IMR-90 (cell line): ENCODE measurements around the gene DMP1. TPM values are rescaled to one million over a fixed set of nuclear protein-coding genes. Genes with fewer than 3 reads are reported as not detected.

Experiments used
- ATAC-seq: fragments of 200-7000 bp; cut with Tn5 transposase; 2 replicates; pipeline ENCODE4 v1.9.1; 2020; ENCODE audit warnings: low read depth, mild to moderate bottlenecking, moderate library complexity
- BruUV-seq: library from RNA; stranded (reverse); fragments of 400-500 nt; replicated peaks from 2 replicates; lab custom pipeline; 2021; lab: Mats Ljungman, UMichigan
- CTCF ChIA-PET: fragments of 300-600 bp; formaldehyde crosslinking; extraction: SDS; loops from one replicate; lab custom pipeline; 2021; ENCODE audit warnings: antibody characterized with exemption; lab: Yijun Ruan, JAX
- POLR2A ChIA-PET: fragments of 300-600 bp; sonication (Branson Sonifier 250); formaldehyde crosslinking; loops from one replicate; lab custom pipeline; 2022; ENCODE audit warnings: antibody characterized with exemption; ENCODE audit not compliant: unreplicated experiment; lab: Charles Lee
- DNase-seq: peaks from one replicate; pipeline ENCODE4 v3.0.0; 2013
- H2AFZ ChIP-seq: replicated peaks from 2 replicates; pipeline ENCODE3; 2013; ENCODE audit warnings: low read length, mild to moderate bottlenecking; ENCODE audit not compliant: poor library complexity
- H2AK5ac ChIP-seq: 2 replicates; pipeline ENCODE4 v1.6.1; 2013; ENCODE audit warnings: low read depth, low read length, inconsistent platforms
- H2AK9ac ChIP-seq: replicated peaks from 2 replicates; pipeline ENCODE3; 2013; ENCODE audit warnings: mild to moderate bottlenecking, low read depth, low read length, moderate library complexity; ENCODE audit not compliant: poor library complexity
- H2BK120ac ChIP-seq: 2 replicates; pipeline ENCODE4 v1.6.1; 2013; ENCODE audit warnings: low read depth, low read length, inconsistent platforms
- H2BK15ac ChIP-seq: 3 replicates; pipeline ENCODE4 v1.6.1; 2013; ENCODE audit warnings: low read depth, low read length, inconsistent platforms
- H2BK20ac ChIP-seq: 2 replicates; pipeline ENCODE4 v1.6.1; 2013; ENCODE audit warnings: low read depth, mild to moderate bottlenecking, inconsistent platforms, low read length, moderate library complexity
- H2BK5ac ChIP-seq: 2 replicates; pipeline ENCODE4 v1.6.1; 2013; ENCODE audit warnings: mild to moderate bottlenecking, low read depth, low read length, inconsistent platforms; ENCODE audit not compliant: poor library complexity, severe bottlenecking
- H3K14ac ChIP-seq: replicated peaks from 2 replicates; pipeline ENCODE4 v1.6.1; 2013; ENCODE audit warnings: low read depth, low read length, inconsistent platforms
- H3K18ac ChIP-seq: 2 replicates; pipeline ENCODE4 v1.6.1; 2013; ENCODE audit warnings: low read depth, low read length, control low read depth
- H3K23ac ChIP-seq: 2 replicates; pipeline ENCODE4 v1.6.1; 2013; ENCODE audit warnings: low read depth, low read length, inconsistent platforms
- H3K27ac ChIP-seq: 2 replicates; pipeline ENCODE4 v1.5.1; 2013; ENCODE audit warnings: mild to moderate bottlenecking, control low read depth, low read length; ENCODE audit not compliant: insufficient read depth
- H3K27me3 ChIP-seq: 2 replicates; pipeline ENCODE4 v1.6.1; 2013; ENCODE audit warnings: low read length; ENCODE audit not compliant: control insufficient read depth, insufficient read depth
- H3K36me3 ChIP-seq: 2 replicates; pipeline ENCODE4 v1.6.1; 2013; ENCODE audit warnings: low read length, mixed read lengths; ENCODE audit not compliant: control insufficient read depth, insufficient read depth
- H3K4ac ChIP-seq: 2 replicates; pipeline ENCODE4 v1.6.1; 2013; ENCODE audit warnings: low read depth, low read length, inconsistent platforms
- H3K4me1 ChIP-seq: 2 replicates; pipeline ENCODE4 v1.6.1; 2013; ENCODE audit warnings: low read length, mixed read lengths; ENCODE audit not compliant: control insufficient read depth, insufficient read depth
- H3K4me2 ChIP-seq: 2 replicates; pipeline ENCODE4 v1.6.1; 2013; ENCODE audit warnings: low read depth, mild to moderate bottlenecking, control low read depth, low read length, moderate library complexity
- H3K4me3 ChIP-seq: 2 replicates; pipeline ENCODE4 v1.5.1; 2013; ENCODE audit warnings: low read depth, mild to moderate bottlenecking, control low read depth, low read length, moderate library complexity; ENCODE audit not compliant: insufficient read depth
- H3K56ac ChIP-seq: 2 replicates; pipeline ENCODE4 v1.6.1; 2013; ENCODE audit warnings: low read length, inconsistent platforms; ENCODE audit not compliant: insufficient read depth; ENCODE audit errors: extremely low read depth
- H3K79me1 ChIP-seq, 2 experiments: 2 replicates each; pipeline ENCODE4 v1.6.1; 2013; ENCODE audit warnings: low read length in 2 of 2, inconsistent platforms in 1 of 2, low read depth in 1 of 2
- H3K9ac ChIP-seq: 2 replicates; pipeline ENCODE4 v1.6.1; 2013; ENCODE audit warnings: low read depth, low read length, control low read depth
- H3K9me1 ChIP-seq: 2 replicates; pipeline ENCODE4 v1.6.1; 2013; ENCODE audit warnings: low read length, inconsistent platforms; ENCODE audit not compliant: insufficient read depth
- H3K9me3 ChIP-seq: 2 replicates; pipeline ENCODE4 v1.6.1; 2013; ENCODE audit warnings: low read length; ENCODE audit not compliant: control insufficient read depth, insufficient read depth
- H4K20me1 ChIP-seq: 2 replicates; pipeline ENCODE4 v1.6.1; 2013; ENCODE audit warnings: low read length, inconsistent platforms; ENCODE audit not compliant: insufficient read depth
- H4K5ac ChIP-seq: 2 replicates; pipeline ENCODE4 v1.6.1; 2013; ENCODE audit warnings: mild to moderate bottlenecking, low read depth, low read length, control low read depth
- H4K8ac ChIP-seq, 2 experiments: 2 replicates each; pipeline ENCODE4 v1.6.1; 2013; ENCODE audit warnings: low read depth in 2 of 2, low read length in 2 of 2, control low read depth in 1 of 2, inconsistent platforms in 1 of 2
- H4K91ac ChIP-seq: 2 replicates; pipeline ENCODE4 v1.6.1; 2013; ENCODE audit warnings: low read depth, low read length, inconsistent platforms; ENCODE audit not compliant: insufficient read depth
- BHLHE40 ChIP-seq: fragments of 150-350 bp; IDR thresholded peaks from 2 replicates; pipeline ENCODE4 v1.6.1; 2016; ENCODE audit warnings: mild to moderate bottlenecking, low read depth, low read length
- CHD1 ChIP-seq: IDR thresholded peaks from 2 replicates; pipeline ENCODE4 v1.6.1; 2012; ENCODE audit warnings: low read depth, low read length, improper control_type of control experiment
- FOS ChIP-seq: fragments of 150-350 bp; IDR thresholded peaks from 2 replicates; pipeline ENCODE4 v1.6.1; 2016; ENCODE audit warnings: low read depth, low read length
- MAFK ChIP-seq: IDR thresholded peaks from 2 replicates; pipeline ENCODE4 v1.6.1; 2012; ENCODE audit warnings: low read depth, low read length, improper control_type of control experiment
- MAZ ChIP-seq: IDR thresholded peaks from 2 replicates; pipeline ENCODE4 v1.6.1; 2012; ENCODE audit warnings: low read depth, mild to moderate bottlenecking, low read length, improper control_type of control experiment, moderate library complexity, borderline replicate concordance
- MXI1 ChIP-seq: IDR thresholded peaks from 2 replicates; pipeline ENCODE4 v1.6.1; 2012; ENCODE audit warnings: low read depth, mild to moderate bottlenecking, low read length, moderate library complexity, borderline replicate concordance
- NFE2L2 ChIP-seq: fragments of 150-350 bp; IDR thresholded peaks from 2 replicates; pipeline ENCODE4 v1.6.1; 2016; ENCODE audit warnings: low read depth, mild to moderate bottlenecking, low read length
- POLR2A ChIP-seq: IDR thresholded peaks from 2 replicates; pipeline ENCODE4 v1.6.1; 2012; ENCODE audit warnings: mild to moderate bottlenecking, low read depth, low read length
- RAD21 ChIP-seq: IDR thresholded peaks from 2 replicates; pipeline ENCODE4 v1.6.1; 2012; ENCODE audit warnings: low read length, improper control_type of control experiment
- RCOR1 ChIP-seq: IDR thresholded peaks from 2 replicates; pipeline ENCODE4 v1.6.1; 2012; ENCODE audit warnings: mild to moderate bottlenecking, low read length, improper control_type of control experiment; ENCODE audit not compliant: insufficient replicate concordance
- RFX5 ChIP-seq: IDR thresholded peaks from 2 replicates; pipeline ENCODE4 v1.8.0; 2012; ENCODE audit warnings: low read depth, mild to moderate bottlenecking, low read length, moderate library complexity
- SMC3 ChIP-seq: fragments of 150-350 bp; IDR thresholded peaks from 2 replicates; pipeline ENCODE4 v1.6.1; 2016; ENCODE audit warnings: low read depth, mild to moderate bottlenecking, antibody characterized with exemption, low read length, moderate library complexity
- WGBS, 2 experiments: methylation state at CpG; one replicate each; pipeline versions ENCODE4 v1.1.5 to v1.1.7; 2013; ENCODE audit warnings: missing lambda C conversion rate in 2 of 2; ENCODE audit not compliant: insufficient read length in 1 of 2; ENCODE audit errors: extremely low coverage in 2 of 2; 5-methylcytosine and 5-hydroxymethylcytosine counted together
- dilution Hi-C: fragments of 300-500 bp; cut with HindIII; formaldehyde crosslinking; loops from one replicate; pipeline ENCODE4 v1.14.3; 2018; ENCODE audit warnings: low sequenced_read_pairs; ENCODE audit not compliant: unreplicated experiment
- in situ Hi-C: fragments of 300-500 bp; cut with MboI; formaldehyde crosslinking; loops from 3 replicates; pipeline ENCODE4 v1.14.3; 2019; ENCODE audit warnings: low sequenced_read_pairs, inconsistent platforms, mixed read lengths
- intact Hi-C: fragments of 100-400 bp; cut with micrococcal nuclease; formaldehyde crosslinking; loops from 2 replicates; pipeline ENCODE4 v1.10.0; 2022
- polyA plus RNA-seq, 3 experiments: library from polyadenylated mRNA; depleted of rRNA; stranded (reverse); fragments of >200 nt; gene quantifications; 2 replicates each; pipeline ENCODE4 v1.2.3, GENCODE V29; 2012; ENCODE audit warnings: low replicate concordance in 1 of 3
- total RNA-seq: library from RNA; depleted of rRNA; stranded (reverse); fragments of >200 nt; gene quantifications from 2 replicates; pipeline ENCODE4 v1.2.3, GENCODE V29; 2012
- TF ChIP-seq, protein P1 (sequence below): fragments of 150-350 bp; IDR thresholded peaks from 2 replicates; pipeline ENCODE4 v1.6.1; 2016; ENCODE audit warnings: low read depth, mild to moderate bottlenecking, low read length, moderate library complexity, borderline replicate concordance
- TF ChIP-seq, protein P2 (sequence below): conservative IDR thresholded peaks from 2 replicates; pipeline ENCODE4 v1.5.1; 2012; ENCODE audit warnings: mild to moderate bottlenecking, low read depth, low read length, improper control_type of control experiment
- TF ChIP-seq, protein P3 (sequence below): fragments of 150-350 bp; IDR thresholded peaks from 2 replicates; pipeline ENCODE4 v1.6.1; 2017; ENCODE audit warnings: mild to moderate bottlenecking, antibody characterized with exemption, low read length, low read depth

Gene DMP1
- total and polyA plus RNA-seq, 2 of the 4 experiments (the other 2 are of a cell fraction): not detected

DNA sequence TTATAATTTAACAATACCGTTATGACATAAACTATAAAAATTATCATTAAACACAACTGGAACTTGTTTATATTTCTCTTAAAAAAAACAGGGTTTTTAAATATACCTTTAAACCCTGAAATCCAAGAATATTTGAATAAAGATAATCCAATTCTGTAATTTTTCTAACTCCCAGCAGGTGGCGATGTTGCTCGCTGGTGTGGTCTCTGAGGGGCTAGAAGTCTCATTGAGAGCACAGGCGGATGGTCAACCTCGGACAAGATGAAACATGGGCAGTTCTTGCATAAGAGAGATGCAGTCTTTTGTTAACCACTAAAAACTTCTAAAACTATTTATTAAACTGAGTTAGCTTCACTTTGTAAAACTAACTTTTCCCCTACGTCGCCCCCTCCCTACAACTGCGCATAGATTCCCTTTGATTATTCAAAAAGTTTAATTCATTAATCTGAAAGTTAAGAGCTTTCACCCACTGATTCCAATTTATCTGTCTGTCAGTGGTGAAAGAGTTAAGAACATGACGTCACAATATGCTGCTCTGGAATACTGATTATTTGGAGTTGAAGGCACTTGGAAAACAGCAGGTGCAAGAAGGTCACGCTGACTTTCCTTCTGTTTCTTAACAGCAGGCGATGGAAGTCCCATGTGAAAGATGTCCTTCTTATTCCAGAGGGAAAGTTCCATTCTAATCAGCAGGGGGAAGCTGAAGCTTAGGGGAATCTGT is 29.5 kb downstream of the DMP1 start:
- H3K9ac ChIP-seq: no peak overlapping the region
- DNase-seq (peak; percentile 58), ATAC-seq (peak; percentile 77)
- no peak overlapping the region for H3K27ac ChIP-seq
- POLR2A ChIA-PET: no interaction called here
- H3K4ac ChIP-seq: no peak overlapping the region
- BruUV-seq: no TSS peak
- in situ Hi-C loops: loop anchor here (5.0 to 10.0 kb wide), 2 partner anchors 158 to 535 kb away; no protein-coding TSS in a partner anchor
- H3K4me2 ChIP-seq: no peak overlapping the region
- H2BK5ac ChIP-seq: no peak overlapping the region
- no CpG with 5 or more reads among the region's 11 CpGs for WGBS, 2 experiments
- no peak overlapping the region for H4K91ac ChIP-seq
- intact Hi-C loops: loop anchor here (1.0 to 10.0 kb wide), 5 partner anchors 160 to 825 kb away; no protein-coding TSS in a partner anchor
- H4K5ac ChIP-seq: no peak overlapping the region
- no peaks in the 10 kb centered on the region for H3K4me1 ChIP-seq
- H4K20me1 ChIP-seq: no peaks in the 10 kb centered on the region
- no peak overlapping the region for H3K4me3 ChIP-seq
- H4K8ac ChIP-seq: no peak overlapping the region
- no peaks in the 10 kb centered on the region for H3K27me3 ChIP-seq
- H2BK120ac ChIP-seq: no peak overlapping the region
- no peak overlapping the region for H2BK20ac ChIP-seq
- no peak overlapping the region for H3K23ac ChIP-seq
- no peaks in the 10 kb centered on the region for H3K9me1 ChIP-seq
- no peak overlapping the region for H2AK9ac ChIP-seq
- H3K18ac ChIP-seq: no peak overlapping the region
- H3K56ac ChIP-seq: no peak overlapping the region
- H2AK5ac ChIP-seq: no peak overlapping the region
- no peaks in the 10 kb centered on the region for H3K9me3 ChIP-seq
- H2BK15ac ChIP-seq: no peak overlapping the region
- no peaks in the 10 kb centered on the region for H3K79me1 ChIP-seq
- CTCF ChIA-PET: interaction anchor here (0.7 to 1.8 kb wide), 4 partner anchors 13 to 170 kb away, joined by 3 to 10 read pairs (median 4); no protein-coding TSS in a partner anchor
- dilution Hi-C loops: no loop called here
- no peaks in the 10 kb centered on the region for H3K36me3 ChIP-seq
- H2AFZ ChIP-seq: no peak overlapping the region
- no peak overlapping the region for H3K14ac ChIP-seq
- TF ChIP-seq RAD21 (peak; percentile 83), CHD1 (no peak), MAZ (no peak), FOS (no peak), MAFK (no peak), RFX5 (no peak), MXI1 (no peak), POLR2A (no peak), RCOR1 (no peak), SMC3 (peak; percentile 85), BHLHE40 (no peak), NFE2L2 (no peak)
- TF ChIP-seq, protein P1, sequence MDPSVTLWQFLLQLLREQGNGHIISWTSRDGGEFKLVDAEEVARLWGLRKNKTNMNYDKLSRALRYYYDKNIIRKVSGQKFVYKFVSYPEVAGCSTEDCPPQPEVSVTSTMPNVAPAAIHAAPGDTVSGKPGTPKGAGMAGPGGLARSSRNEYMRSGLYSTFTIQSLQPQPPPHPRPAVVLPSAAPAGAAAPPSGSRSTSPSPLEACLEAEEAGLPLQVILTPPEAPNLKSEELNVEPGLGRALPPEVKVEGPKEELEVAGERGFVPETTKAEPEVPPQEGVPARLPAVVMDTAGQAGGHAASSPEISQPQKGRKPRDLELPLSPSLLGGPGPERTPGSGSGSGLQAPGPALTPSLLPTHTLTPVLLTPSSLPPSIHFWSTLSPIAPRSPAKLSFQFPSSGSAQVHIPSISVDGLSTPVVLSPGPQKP: no peak
- TF ChIP-seq, protein P2, sequence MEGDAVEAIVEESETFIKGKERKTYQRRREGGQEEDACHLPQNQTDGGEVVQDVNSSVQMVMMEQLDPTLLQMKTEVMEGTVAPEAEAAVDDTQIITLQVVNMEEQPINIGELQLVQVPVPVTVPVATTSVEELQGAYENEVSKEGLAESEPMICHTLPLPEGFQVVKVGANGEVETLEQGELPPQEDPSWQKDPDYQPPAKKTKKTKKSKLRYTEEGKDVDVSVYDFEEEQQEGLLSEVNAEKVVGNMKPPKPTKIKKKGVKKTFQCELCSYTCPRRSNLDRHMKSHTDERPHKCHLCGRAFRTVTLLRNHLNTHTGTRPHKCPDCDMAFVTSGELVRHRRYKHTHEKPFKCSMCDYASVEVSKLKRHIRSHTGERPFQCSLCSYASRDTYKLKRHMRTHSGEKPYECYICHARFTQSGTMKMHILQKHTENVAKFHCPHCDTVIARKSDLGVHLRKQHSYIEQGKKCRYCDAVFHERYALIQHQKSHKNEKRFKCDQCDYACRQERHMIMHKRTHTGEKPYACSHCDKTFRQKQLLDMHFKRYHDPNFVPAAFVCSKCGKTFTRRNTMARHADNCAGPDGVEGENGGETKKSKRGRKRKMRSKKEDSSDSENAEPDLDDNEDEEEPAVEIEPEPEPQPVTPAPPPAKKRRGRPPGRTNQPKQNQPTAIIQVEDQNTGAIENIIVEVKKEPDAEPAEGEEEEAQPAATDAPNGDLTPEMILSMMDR: peak; percentile 81
- TF ChIP-seq, protein P3, sequence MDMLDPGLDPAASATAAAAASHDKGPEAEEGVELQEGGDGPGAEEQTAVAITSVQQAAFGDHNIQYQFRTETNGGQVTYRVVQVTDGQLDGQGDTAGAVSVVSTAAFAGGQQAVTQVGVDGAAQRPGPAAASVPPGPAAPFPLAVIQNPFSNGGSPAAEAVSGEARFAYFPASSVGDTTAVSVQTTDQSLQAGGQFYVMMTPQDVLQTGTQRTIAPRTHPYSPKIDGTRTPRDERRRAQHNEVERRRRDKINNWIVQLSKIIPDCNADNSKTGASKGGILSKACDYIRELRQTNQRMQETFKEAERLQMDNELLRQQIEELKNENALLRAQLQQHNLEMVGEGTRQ: no peak
